Esophagus squamous epithelium (tissue), 4 donors: ENCODE data around the gene TMEM126A.

Source experiments
- CTCF ChIP-seq, 6 experiments: fragments of 450-650 bp in 4 of 6; fragments of 200-600 bp in 2 of 6; sonication (generic) in 2 of 6; IDR thresholded peaks; one replicate each; pipeline ENCODE4 v1.5.1; 2016 to 2019; ENCODE audit warnings: antibody characterized with exemption in 6 of 6, mild to moderate bottlenecking in 4 of 6, moderate library complexity in 4 of 6
- POLR2A ChIP-seq, 4 donors: fragments of 450-650 bp; IDR thresholded peaks; one replicate each; pipeline ENCODE4 v1.6.1; 2017; ENCODE audit warnings: antibody characterized with exemption in 4 of 4, mild to moderate bottlenecking in 4 of 4, moderate library complexity in 3 of 4

DNA sequence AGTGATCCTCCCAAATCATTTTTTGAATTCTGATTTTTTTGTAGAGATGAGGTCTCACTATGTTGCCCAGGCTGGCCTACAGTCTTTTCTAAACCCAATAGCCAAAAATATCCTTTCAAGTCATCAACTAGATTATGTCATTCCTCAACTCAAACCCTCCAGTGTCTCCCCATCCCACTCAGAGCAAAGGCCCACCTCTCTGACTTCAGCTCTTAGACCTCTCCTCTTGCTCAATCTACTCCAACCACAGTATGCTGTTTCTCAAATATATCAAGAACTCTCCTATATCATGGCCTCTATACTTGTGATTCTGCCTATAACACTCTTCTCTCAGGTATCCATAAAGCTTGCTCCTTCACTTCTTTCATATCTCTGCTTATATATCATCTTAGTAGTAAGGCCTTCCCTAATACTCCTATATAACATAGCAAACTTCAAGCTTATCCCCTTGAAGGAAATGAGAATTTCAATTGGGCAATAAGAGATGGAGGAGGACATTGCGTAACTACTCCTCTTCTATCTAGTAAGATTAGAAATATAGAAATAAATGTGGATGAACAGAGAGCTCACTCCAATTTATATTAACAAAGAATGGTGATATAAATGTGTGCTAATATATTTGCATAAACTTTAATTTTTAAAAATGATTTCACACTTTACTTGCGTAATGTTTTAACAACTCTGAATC, 45.1 kb upstream of the TMEM126A start:
- TF ChIP-seq POLR2A (IDR thresholded peaks at IDR 0.05) (no peak), CTCF (IDR thresholded peaks at IDR 0.05) (no peak)
